RWPE1 (cell line): ENCODE data around the gene ZFYVE16.
"Not testable (repeated sequence)": the region's sequence is repeated elsewhere in the genome, so short reads cannot be mapped to it uniquely, and the experiment has no call there.

Experiments
- CTCF ChIA-PET: fragments of 350-600 bp; sonication (Branson Sonifier 250); formaldehyde crosslinking; extraction: SDS; loops from one replicate; lab custom pipeline; 2021; lab: Yijun Ruan, JAX
- POLR2A ChIA-PET: fragments of 400-600 bp; formaldehyde crosslinking; extraction: SDS; loops from one replicate; lab custom pipeline; 2020; ENCODE audit warnings: antibody characterized with exemption; ENCODE audit not compliant: low non-redundant PET; lab: Yijun Ruan, JAX
- DNase-seq: peaks from one replicate; pipeline ENCODE4 v3.0.0; 2012; ENCODE audit warnings: low spot score
- H3K27ac ChIP-seq: fragments of 450-650 bp; 2 replicates; pipeline ENCODE4 v1.5.1; 2017
- TF ChIP-seq, protein P1 (sequence below): fragments of 450-650 bp; conservative IDR thresholded peaks from 2 replicates; pipeline ENCODE4 v1.5.1; 2017; ENCODE audit warnings: low read depth, mild to moderate bottlenecking

Gene ZFYVE16

DNA sequence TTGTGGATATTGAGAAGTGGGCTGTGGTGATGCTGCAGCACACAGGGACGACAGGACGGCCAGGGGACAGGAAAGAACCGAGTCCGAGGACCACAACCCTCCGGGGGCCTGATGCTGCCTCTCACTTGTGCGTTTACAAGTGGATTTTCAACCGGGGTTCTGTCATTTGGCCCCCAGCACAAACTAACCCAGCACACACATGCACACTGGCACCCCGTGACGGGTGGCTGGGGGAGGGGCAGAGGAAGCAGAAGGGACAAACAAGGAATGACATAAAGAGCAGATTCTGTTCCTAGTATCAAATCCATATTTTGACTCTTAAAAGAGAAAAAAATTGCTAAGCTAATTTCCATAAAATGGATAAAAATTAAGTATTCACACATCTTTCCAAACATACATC, 18.3 kb upstream of the ZFYVE16 start:
- ChIA-PET POLR2A (no interaction called here), CTCF (no interaction called here)
- TF ChIP-seq, protein P1, sequence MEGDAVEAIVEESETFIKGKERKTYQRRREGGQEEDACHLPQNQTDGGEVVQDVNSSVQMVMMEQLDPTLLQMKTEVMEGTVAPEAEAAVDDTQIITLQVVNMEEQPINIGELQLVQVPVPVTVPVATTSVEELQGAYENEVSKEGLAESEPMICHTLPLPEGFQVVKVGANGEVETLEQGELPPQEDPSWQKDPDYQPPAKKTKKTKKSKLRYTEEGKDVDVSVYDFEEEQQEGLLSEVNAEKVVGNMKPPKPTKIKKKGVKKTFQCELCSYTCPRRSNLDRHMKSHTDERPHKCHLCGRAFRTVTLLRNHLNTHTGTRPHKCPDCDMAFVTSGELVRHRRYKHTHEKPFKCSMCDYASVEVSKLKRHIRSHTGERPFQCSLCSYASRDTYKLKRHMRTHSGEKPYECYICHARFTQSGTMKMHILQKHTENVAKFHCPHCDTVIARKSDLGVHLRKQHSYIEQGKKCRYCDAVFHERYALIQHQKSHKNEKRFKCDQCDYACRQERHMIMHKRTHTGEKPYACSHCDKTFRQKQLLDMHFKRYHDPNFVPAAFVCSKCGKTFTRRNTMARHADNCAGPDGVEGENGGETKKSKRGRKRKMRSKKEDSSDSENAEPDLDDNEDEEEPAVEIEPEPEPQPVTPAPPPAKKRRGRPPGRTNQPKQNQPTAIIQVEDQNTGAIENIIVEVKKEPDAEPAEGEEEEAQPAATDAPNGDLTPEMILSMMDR: no peak
- no peak for DNase-seq
- no peak overlapping the region for H3K27ac ChIP-seq

DNA sequence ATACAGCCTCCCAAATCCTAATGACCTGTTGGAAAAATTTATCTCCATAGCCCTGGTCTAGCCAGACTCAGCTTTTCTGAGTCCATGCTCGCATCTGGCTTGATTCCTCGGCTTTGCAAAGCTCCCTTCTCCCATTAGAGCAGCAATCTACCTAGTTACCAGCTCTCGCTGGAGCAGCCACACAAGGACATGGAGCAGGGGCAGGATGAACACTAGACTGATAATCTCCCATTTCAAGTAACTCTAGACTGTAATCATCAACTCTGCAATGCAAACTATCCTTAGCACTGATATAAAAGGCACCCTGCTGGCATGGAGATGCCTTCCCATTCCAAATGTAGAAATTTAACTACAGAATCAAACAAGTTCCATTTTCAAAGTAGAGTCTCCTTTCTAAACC, 17.5 kb upstream of the ZFYVE16 start:
- POLR2A ChIA-PET, H3K27ac ChIP-seq, DNase-seq, CTCF ChIA-PET: not testable (repeated sequence)

DNA sequence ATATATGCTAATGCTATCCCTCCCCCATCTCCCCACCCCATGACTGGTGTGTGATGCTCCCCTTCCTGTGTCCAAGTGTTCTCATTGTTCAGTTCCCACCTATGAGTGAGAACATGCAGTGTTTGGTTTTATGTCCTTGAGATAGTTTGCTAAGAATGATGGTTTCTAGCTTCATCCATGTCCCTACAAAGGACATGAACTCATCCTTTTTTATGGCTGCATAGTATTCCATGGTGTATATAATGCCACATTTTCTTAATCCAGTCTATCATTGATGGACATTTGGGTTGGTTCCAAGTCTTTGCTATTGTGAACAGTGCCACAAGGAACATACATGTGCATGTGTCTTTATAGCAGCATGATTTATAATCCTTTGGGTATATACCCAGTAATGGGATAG, 16.6 kb upstream of the ZFYVE16 start:
- POLR2A ChIA-PET: not testable (repeated sequence)

DNA sequence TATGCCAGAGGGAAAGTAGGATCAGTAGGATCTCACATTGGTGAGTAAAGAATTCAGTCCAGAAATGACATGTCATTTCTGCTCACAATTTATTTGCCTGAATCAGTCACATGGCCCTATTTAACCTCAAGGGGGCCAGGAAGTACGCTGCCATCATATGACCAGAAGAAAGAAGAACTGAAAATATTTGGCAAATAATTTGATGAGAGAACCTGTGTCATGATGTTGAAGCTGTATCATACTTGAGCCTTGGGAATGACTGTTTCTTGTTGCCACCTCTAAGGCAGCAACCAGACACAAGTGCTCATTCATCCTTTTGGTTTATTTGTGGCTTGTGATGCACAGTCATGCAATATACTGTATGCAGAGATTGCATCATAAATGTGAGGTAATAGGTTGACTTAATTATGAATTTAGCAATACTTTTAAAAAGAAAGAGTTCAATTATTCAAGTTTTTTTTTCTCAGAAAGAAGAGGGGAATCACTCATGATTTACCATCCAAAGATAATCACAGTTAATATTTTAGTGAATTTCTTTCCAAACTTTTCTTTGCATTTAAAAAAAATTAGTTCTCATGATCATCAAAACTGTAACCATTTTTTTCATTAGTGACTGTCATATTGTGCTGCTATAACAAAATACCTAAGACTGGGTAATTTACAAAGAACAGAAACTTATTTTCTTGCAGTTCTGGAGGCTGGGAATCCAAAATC, 8.2 kb upstream of the ZFYVE16 start:
- ChIA-PET POLR2A (no interaction called here), CTCF (no interaction called here)
- H3K27ac ChIP-seq: no peak overlapping the region
- DNase-seq: peak; percentile 21
- TF ChIP-seq, protein P1: no peak

More for the DNA sequence above, 16.6 kb upstream of the ZFYVE16 start:
- DNase-seq, H3K27ac ChIP-seq, CTCF ChIA-PET: not testable (repeated sequence)

DNA sequence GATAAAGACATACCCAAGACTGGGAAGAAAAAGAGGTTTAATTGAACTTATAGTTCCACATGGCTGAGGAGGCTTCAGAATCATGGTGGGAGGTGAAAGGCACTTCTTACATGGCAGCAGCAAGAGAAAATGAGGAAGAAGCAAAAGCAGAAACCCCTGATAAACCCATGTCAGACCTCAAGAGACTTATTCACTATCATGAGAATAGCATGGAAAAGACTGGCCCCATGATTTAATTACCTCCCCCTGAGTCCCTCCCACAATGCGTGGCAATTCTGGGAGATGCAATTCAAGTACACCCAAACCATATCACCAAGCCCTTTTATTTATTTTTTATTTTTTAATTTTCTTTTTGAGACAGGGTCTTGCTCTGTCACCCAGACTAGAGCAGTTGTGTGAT, 7.5 kb upstream of the ZFYVE16 start:
- POLR2A ChIA-PET, H3K27ac ChIP-seq, CTCF ChIA-PET, DNase-seq: not testable (repeated sequence)

DNA sequence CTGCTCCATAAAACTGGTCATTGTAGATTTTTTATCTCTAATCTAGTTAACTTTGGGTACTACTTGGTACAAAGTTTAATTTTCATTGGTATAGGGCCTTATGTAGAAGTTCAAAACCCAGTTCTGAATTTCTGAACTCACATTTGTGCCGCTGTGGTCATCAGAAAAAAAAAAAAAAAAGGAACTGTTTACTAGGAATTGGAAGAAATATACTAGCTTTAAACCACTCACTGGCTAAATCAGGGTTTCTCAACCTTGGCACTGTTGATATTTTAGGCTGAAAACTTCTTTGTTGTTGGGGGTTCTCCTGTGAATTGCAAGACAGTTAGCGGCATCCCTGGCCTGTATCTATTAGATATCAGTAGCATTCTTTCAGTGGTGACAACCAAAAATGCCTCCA, 4.1 kb upstream of the ZFYVE16 start:
- TF ChIP-seq, protein P1: no peak
- no peak for DNase-seq
- CTCF ChIA-PET: no interaction called here
- H3K27ac ChIP-seq: no peak overlapping the region
- POLR2A ChIA-PET: no interaction called here

DNA sequence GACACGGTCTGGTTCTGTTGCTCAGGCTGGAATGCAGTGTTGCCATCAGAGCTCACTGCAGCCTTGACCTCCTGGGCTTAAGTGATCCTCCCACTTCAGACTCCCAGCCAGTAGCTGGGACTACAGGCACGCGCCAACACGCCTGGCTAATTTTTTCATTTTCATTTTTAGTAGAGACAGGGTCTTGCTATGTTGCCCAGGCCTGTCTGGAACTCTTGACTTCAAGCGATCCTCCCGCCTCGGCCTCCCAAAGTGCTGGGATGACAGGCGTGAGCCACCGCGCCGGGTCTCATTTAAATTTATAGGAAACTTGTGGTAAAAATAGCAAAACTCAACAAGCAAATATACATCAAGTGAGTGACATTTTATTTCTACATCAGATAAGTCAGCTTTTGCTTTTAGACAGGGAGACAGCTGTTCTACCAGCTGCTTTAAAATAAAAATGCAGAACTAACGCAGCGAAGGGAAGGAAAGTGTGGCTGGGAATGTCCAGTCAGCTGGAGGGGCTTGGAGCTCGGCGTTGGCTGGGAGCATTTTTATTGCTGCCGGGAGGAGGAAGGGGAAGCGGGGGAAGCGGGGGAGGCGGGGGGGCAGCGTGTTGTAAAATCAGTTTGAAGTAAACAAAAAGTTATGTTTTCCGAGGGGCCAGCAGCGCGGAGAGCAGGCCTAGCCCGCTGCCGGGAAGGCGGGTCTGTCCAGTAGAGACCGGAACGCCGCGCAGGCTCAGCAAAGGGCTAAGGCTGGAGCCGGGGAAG, 707 bp upstream of the ZFYVE16 start:
- peak overlapping the region; percentile 95 for H3K27ac ChIP-seq
- CTCF ChIA-PET: interaction anchor here (0.5 to 1.3 kb wide), 4 partner anchors 9 to 508 kb away, joined by 3 to 5 read pairs (median 4); no protein-coding TSS in a partner anchor
- POLR2A ChIA-PET: interaction anchor here (0.7 kb wide), 1 partner anchor 99 kb away, joined by 4 read pairs; no protein-coding TSS in a partner anchor
- TF ChIP-seq, protein P1: no peak
- no peak for DNase-seq
